Aortic smooth muscle cell (primary cell): ENCODE measurements around the gene CAPS. TPM values are rescaled to one million over a fixed set of nuclear protein-coding genes. Genes with fewer than 3 reads are reported as not detected.

Experiments used
- total RNA-seq: library from RNA; depleted of rRNA; stranded (reverse); fragments of >200 nt; gene quantifications from 2 replicates; pipeline ENCODE4 v1.2.3, GENCODE V29; 2014

Gene CAPS
- total RNA-seq: 18.1 and 21.3 TPM in 2 replicates

DNA sequence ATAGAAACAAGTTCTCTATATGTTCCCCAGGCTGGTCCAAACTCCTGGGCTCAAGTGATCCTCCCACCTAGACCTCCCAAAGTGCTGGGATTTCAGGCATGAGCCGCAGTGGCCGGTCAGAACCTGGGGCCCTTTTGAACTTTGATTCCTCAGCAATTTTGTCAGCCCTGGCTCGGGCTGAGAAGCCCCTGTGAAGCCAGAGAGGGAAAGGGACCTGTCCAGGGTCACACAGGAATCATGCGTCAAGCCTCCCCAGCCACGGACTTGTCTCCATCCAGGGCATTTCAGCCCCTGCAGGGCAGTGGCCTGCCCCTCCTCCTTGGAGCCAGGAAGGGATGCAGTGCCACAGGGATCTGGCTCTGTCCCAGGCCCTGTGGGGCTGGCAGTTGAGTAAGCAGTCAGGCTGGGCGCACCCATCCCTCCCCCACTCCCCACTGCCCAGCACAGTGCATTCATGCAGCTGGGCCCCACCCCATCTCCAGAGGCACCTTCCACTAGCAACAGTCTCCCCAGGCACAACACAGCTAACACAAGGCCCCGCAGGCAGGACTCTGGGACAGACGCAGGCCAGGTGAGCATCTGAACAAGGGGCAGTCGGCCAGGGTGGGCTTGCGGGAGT is at the start of gene CAPS:
Gene CAPS, plus strand, starts transcription at position 516 of the 619 bp plus-strand sequence. CDS start 153 bp downstream, outside the sequence.

DNA sequence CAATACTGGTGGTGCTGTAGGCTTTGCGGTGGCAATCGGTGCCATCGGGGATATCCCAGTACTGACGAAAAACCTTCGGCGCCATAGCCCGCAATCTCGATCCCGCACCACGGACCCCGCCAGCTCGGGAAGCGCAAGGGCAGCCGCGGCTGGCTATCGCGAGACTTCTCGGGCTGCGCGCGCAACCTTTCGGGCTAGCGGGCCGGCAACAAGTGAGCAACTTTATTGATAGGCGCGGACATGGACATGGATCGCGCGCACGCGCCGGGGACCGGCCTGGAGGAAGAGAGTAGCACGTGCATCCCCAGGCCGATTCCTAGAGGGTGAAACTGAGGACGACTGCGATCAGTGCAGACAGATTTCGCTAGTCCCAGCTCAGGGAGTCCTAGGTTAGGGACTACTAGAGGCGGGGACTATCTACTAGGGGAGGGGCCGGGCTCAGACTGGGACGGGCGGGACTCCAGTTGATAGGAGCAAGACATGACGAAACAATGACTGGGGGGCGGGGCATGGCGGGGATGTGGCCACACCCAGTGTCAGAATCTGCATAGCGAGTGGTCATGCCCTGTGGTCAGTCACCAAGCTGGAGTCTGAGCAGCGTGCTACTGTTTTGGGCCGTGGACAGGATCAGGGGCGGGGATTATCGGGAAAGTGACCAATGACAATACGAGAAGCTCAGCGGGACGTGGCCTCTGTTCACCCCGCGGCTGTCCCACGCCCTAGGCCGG is 10.3 kb upstream of the CAPS start, which contains the start of gene NDUFA11:
Gene NDUFA11, minus strand, starts transcription at position 167 of the 728 bp plus-strand sequence. Its CDS starts 82 bp downstream, at position 85.

DNA sequence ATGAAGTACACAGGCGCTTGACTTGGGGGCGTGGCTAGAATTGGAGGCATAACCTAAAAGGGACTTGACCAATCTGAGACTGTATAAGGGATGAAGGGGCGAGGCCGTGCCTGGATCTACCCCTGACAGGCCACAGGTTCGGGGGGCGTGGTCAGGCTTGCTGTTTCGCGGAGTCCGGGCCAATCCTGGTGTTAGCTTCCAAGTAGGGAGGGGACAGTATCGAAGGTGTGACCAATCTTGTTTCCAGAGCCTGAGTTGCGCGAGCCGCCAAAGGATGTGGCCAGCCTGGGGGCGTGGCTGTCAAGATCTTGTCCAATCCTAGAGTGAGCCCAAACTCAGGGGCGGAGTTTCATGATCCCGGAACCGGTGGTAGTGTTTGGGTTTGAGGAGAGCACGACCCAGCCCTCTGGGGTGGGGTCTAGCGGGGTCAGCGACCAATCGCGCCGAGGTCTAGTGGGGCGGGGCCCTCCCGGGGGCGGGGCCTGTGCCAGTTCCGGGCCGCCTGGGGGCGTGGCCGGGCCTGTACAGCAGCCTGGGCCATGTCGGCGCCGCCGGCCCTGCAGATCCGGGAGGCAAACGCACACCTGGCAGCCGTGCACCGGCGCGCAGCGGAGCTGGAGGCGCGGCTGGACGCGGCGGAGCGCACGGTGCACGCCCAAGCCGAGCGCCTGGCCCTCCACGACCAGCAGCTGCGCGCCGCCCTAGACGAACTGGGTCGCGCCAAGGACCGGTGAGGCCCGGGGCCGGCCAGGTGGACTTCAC is 9.5 kb upstream of the CAPS start, which contains the start of gene VMAC:
Gene VMAC, plus strand, starts transcription at position 521 of the 762 bp plus-strand sequence. Its CDS starts 19 bp downstream, at position 540.

Other genes with a start within 250 kb of the CAPS start
- gene MICOS13, start 233.7 kb upstream of the CAPS start, total RNA-seq: 43.5 and 51.8 TPM in 2 replicates
- gene HSD11B1L, start 233.2 kb upstream of the CAPS start, total RNA-seq: 9.1 and 9.6 TPM in 2 replicates
- 348 and 461 TPM in 2 replicates for gene RPL36, start 224.0 kb upstream of the CAPS start, total RNA-seq
- gene LONP1, start 194.1 kb upstream of the CAPS start, total RNA-seq: 59.6 and 81.6 TPM in 2 replicates
- not detected in 2 replicates for gene CATSPERD, start 193.6 kb upstream of the CAPS start, total RNA-seq
- 0.26 and 0.37 TPM in 2 replicates for gene PRR22, start 129.5 kb upstream of the CAPS start, total RNA-seq
- 18.8 and 25.2 TPM in 2 replicates for gene DUS3L, start 123.1 kb upstream of the CAPS start, total RNA-seq
- not detected in 2 replicates for gene NRTN, start 109.2 kb upstream of the CAPS start, total RNA-seq
- not detected in 2 replicates for gene FUT6, start 74.6 kb upstream of the CAPS start, total RNA-seq
- gene FUT3, start 62.8 kb upstream of the CAPS start, total RNA-seq: not detected in 2 replicates
- not detected in 2 replicates for gene FUT5, start 43.7 kb upstream of the CAPS start, total RNA-seq
- 216 and 293 TPM in 2 replicates for gene NDUFA11, start 10.5 kb upstream of the CAPS start, total RNA-seq
- 5.5 and 6.7 TPM in 2 replicates for gene VMAC, start 9.4 kb upstream of the CAPS start, total RNA-seq
- 32.5 and 36.2 TPM in 2 replicates for gene RANBP3, start 63.9 kb downstream of the CAPS start, total RNA-seq
- 4.9 and 6.1 TPM in 2 replicates for gene RFX2, start 196.2 kb downstream of the CAPS start, total RNA-seq
- gene ACSBG2, start 221.4 kb downstream of the CAPS start, total RNA-seq: not detected in 2 replicates